GM12864 (cell line): Measurements from ENCODE around the gene ANK2.

Source experiments
- DNase-seq: peaks from one replicate; pipeline ENCODE4 v3.0.0-alpha.2; 2011; ENCODE audit warnings: low read depth
- H3K4me3 ChIP-seq: 2 replicates; pipeline ENCODE4 v1.5.1; 2011; ENCODE audit warnings: mild to moderate bottlenecking, low read depth, low read length, control low read depth
- TF ChIP-seq, protein P1 (sequence below): IDR thresholded peaks from 2 replicates; pipeline ENCODE4 v1.5.1; 2011; ENCODE audit warnings: low read depth, mild to moderate bottlenecking, moderate library complexity, low read length, control low read depth, inconsistent platforms; ENCODE audit errors: missing control alignments

ANK2 gene

DNA sequence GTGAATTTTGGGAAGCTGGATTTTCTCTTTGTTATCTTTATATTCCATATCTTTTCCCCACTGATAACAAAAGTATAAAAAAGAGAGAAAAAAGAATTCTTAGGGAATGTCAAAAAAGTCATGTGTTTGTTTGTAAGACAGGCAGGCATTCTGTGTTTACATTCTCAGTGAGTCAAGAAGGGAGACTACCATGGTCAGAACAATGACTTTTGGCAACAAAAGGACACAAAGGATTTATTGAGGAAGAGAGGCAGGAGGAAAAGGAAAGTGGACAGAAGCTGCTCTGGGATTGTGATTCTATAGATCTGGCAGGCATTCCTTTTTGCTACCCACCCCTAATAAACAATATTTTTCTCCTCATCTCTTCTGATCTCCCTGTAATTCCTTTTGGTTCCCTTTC, 5.9 kb upstream of the ANK2 start:
- DNase-seq = no peak
- TF ChIP-seq, protein P1, sequence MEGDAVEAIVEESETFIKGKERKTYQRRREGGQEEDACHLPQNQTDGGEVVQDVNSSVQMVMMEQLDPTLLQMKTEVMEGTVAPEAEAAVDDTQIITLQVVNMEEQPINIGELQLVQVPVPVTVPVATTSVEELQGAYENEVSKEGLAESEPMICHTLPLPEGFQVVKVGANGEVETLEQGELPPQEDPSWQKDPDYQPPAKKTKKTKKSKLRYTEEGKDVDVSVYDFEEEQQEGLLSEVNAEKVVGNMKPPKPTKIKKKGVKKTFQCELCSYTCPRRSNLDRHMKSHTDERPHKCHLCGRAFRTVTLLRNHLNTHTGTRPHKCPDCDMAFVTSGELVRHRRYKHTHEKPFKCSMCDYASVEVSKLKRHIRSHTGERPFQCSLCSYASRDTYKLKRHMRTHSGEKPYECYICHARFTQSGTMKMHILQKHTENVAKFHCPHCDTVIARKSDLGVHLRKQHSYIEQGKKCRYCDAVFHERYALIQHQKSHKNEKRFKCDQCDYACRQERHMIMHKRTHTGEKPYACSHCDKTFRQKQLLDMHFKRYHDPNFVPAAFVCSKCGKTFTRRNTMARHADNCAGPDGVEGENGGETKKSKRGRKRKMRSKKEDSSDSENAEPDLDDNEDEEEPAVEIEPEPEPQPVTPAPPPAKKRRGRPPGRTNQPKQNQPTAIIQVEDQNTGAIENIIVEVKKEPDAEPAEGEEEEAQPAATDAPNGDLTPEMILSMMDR = no peak
- H3K4me3 ChIP-seq = no peak overlapping the region

DNA sequence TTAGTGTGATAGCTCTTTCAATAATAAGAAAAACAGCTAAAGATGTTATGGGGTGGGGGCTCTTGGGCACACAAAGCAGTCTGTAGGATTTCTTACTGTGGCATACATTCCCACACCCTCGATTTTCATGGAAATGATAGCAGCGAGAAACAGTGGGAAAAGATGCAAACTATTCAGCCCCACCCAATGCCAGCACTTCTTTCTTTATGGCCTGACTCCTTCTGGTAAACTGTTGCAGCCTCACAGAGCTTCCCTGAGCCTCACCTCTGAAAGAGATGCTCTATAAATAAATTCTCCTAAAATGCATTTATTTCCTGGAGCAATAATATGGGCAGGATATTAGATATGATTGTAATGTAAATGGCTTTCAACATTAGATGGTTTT, 910 bp downstream of the ANK2 start:
- no peak for DNase-seq
- no peak overlapping the region for H3K4me3 ChIP-seq
- TF ChIP-seq, protein P1 = no peak

GRCh38 chr4:113050837-113051236, 1.4 kb downstream of the ANK2 start:
- H3K4me3 ChIP-seq = no peak overlapping the region
- DNase-seq = no peak
- TF ChIP-seq, protein P1 = no peak

DNA sequence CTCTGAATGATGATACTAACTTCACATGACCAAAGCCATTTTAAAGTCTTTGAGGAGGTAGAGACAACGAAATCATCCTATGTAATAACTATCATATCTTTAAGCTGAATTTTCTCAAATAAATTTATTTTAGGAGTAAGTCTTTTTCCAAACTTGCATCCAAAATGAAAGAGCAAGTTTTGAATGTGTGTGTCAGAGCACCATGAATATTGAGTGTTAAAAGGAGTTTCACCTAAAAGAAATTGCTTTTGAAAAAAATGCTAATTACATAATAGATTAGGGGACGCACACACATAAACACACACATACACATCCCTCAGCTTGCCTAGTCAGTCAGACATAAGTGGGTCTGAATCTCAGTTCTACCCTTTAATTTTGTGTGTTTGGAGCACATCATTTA, 1.9 kb downstream of the ANK2 start:
- no peak overlapping the region for H3K4me3 ChIP-seq
- TF ChIP-seq, protein P1 = no peak
- no peak for DNase-seq

- TF ChIP-seq, protein P1 = no peak
- H3K4me3 ChIP-seq = no peak overlapping the region
- peak; percentile 45 for DNase-seq
These were observed 3.0 kb downstream of the ANK2 start for GRCh38 chr4:113052379-113052951.

DNA sequence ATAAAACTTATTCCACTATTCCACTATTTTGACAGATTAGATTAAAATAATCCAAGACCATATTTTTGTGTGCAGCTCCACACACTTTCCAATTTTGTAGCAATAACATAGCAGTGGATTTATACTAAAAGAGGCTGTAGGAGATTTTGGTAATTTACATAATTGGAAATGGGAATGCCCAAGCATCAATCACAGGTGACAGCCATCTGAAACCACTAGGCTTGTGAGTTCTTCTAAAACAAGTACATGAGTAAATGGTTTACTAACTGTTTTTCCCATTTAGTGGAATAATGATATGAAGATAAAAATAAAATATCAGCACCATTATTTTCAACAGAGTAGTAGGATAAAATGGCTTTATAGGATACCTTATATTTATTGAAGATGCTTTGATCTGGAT, 4.4 kb downstream of the ANK2 start:
- TF ChIP-seq, protein P1 = no peak
- H3K4me3 ChIP-seq = no peak overlapping the region
- DNase-seq = no peak

DNA sequence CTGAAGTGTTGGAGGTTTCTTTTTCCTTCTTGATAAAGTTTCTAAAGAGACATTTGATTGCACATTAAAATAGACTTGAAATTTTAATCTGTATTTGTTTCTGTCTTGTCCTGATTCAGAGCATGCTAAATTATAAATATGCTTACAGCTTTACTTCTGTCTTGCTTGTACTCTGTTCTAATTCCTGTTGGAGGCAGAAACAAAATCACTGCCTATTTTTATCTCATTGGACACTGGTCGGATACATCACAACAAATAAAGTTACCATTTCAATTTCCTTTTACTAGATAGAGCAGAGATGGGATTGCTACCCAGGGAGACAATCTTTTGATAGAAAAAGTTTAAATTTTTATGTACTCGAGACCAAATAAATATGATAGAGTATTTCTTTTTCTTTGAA, 6.9 kb downstream of the ANK2 start:
- DNase-seq = no peak
- TF ChIP-seq, protein P1 = no peak
- H3K4me3 ChIP-seq = no peak overlapping the region
